Pancreas (tissue), 10 donors: ENCODE measurements around the gene CCDC9. TPM values are rescaled to one million over a fixed set of nuclear protein-coding genes. Genes with fewer than 3 reads are reported as not detected.
"Not testable (repeated sequence)": the region's sequence is repeated elsewhere in the genome, so short reads cannot be mapped to it uniquely, and the experiment has no call there.

Experiments
- ATAC-seq, 4 donors: fragments of 200-7000 bp; cut with Tn5 transposase; one replicate each; pipeline versions ENCODE4 v1.8.0 to v1.9.1; 2020; ENCODE audit warnings: mild to moderate bottlenecking in 4 of 4, moderate library complexity in 4 of 4
- DNase-seq, 6 donors: peaks; one replicate each; pipeline ENCODE4 v3.0.0-alpha.2; 2020
- FAIRE-seq: peaks from 2 replicates; lab custom pipeline; 2012; peaks lifted over from hg19 to GRCh38; lab: Jason Lieb, UNC
- H3K27ac ChIP-seq, 4 donors: fragments of 200-600 bp; sonication (generic); 1 replicate in 3 of 4; 2 replicates in 1 of 4; pipeline versions ENCODE4 v1.5.0 to v1.8.0; 2020
- H3K27me3 ChIP-seq, 4 donors: fragments of 200-600 bp; one replicate each; pipeline ENCODE4 v1.8.0; 2021
- H3K36me3 ChIP-seq, 3 donors: fragments of 200-600 bp; sonication (generic) in 1 of 3; one replicate each; pipeline versions ENCODE4 v1.5.0 to v1.8.0; 2020 to 2021
- H3K4me1 ChIP-seq, 3 donors: fragments of 200-600 bp; one replicate each; pipeline ENCODE4 v1.8.0; 2021
- H3K4me3 ChIP-seq, 4 donors: fragments of 200-600 bp; sonication (generic) in 2 of 4; one replicate each; pipeline versions ENCODE4 v1.5.0 to v1.8.0; 2020 to 2021
- H3K9me3 ChIP-seq, 4 donors: fragments of 200-600 bp; one replicate each; pipeline ENCODE4 v1.8.0; 2021
- WGBS, 2 donors: extraction: QIAGEN DNeasy Blood & Tissue Kit; methylation state at CpG; one replicate each; pipeline ENCODE4 v1.1.7; 2013; 5-methylcytosine and 5-hydroxymethylcytosine counted together
- intact Hi-C, 3 donors: fragments of 100-400 bp; cut with DNase I; formaldehyde crosslinking; loops; one replicate each; pipeline versions ENCODE4 v1.11.1 to v1.14.2; 2022
- polyA plus RNA-seq, 2 donors: library from polyadenylated mRNA; stranded (reverse); fragments of 200-250 nt; gene quantifications; one replicate each; pipeline ENCODE4 v1.2.3, GENCODE V29; 2013
- total RNA-seq, 6 donors: library from RNA; stranded (reverse); fragmentation: NEBNext Ultra II Directional in 4 of 6; extraction: Animal tissue kit (Norgen Biotek cat#: 25700) in 4 of 6; gene quantifications; one replicate each; pipeline versions ENCODE4 v1.2.1 to v1.2.4, GENCODE V29; 2021 to 2023
- TF ChIP-seq, protein P1 (sequence below), 4 donors: fragments of 200-600 bp; sonication (generic) in 3 of 4; IDR thresholded peaks; one replicate each; pipeline versions ENCODE4 v1.5.0 to v1.8.0; 2021; ENCODE audit warnings: antibody characterized with exemption in 4 of 4
- donor health status: healthy with polysubstance abuse.
- donor health status: DM: no; HTN: no; CAD: no; lungs with moderate emphysema.
- donor health status: DM: no; HTN: no; CAD: no.
- donor health status: control.
- donor health status: control.
- donor health status: Bipolar disorder and iron deficiency.
- donor health status: DM: yes; HTN: yes; CAD: no.
- donor health status: DM: no; HTN: no; CAD: no.
- donor health status: DM: no; HTN: no; CAD: no.
- donor health status: DM: yes; HTN: yes; CAD: no.

Gene CCDC9
- total and polyA plus RNA-seq, 8 donors: 24.6 to 102 (median 37.8) TPM

- intact Hi-C loops: loop anchor here in 1 of 3 donors (10.0 kb wide), 1 partner anchor 89 kb away; no protein-coding TSS in a partner anchor
- Histone ChIP-seq H3K9me3 (no peaks in the 10 kb centered on the region), H3K27ac (peak overlapping the region in 1 of 4 donors; percentile 41), H3K27me3 (no peaks in the 10 kb centered on the region), H3K4me3 (peak overlapping the region in 2 of 4 donors; percentile 6 to 17), H3K4me1 (peaks cover 5 to 11% (median 8%) of the 10 kb centered on the region in 3 donors), H3K36me3 (no peaks in the 10 kb centered on the region)
- FAIRE-seq (no peak), ATAC-seq (peak; percentile 74 to 88 (median 82)), DNase-seq (peak; percentile 80 to 94 (median 92))
- TF ChIP-seq, protein P1, sequence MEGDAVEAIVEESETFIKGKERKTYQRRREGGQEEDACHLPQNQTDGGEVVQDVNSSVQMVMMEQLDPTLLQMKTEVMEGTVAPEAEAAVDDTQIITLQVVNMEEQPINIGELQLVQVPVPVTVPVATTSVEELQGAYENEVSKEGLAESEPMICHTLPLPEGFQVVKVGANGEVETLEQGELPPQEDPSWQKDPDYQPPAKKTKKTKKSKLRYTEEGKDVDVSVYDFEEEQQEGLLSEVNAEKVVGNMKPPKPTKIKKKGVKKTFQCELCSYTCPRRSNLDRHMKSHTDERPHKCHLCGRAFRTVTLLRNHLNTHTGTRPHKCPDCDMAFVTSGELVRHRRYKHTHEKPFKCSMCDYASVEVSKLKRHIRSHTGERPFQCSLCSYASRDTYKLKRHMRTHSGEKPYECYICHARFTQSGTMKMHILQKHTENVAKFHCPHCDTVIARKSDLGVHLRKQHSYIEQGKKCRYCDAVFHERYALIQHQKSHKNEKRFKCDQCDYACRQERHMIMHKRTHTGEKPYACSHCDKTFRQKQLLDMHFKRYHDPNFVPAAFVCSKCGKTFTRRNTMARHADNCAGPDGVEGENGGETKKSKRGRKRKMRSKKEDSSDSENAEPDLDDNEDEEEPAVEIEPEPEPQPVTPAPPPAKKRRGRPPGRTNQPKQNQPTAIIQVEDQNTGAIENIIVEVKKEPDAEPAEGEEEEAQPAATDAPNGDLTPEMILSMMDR (IDR thresholded peaks at IDR 0.05): peak; percentile 97 to 98 (median 97)
- 3 to 4% methylated on average over 39 to 46 of the region's 46 CpGs for WGBS, 2 donors
These were observed 12.4 kb upstream of the CCDC9 start for GRCh38 chr19:47243776-47244547.

DNA sequence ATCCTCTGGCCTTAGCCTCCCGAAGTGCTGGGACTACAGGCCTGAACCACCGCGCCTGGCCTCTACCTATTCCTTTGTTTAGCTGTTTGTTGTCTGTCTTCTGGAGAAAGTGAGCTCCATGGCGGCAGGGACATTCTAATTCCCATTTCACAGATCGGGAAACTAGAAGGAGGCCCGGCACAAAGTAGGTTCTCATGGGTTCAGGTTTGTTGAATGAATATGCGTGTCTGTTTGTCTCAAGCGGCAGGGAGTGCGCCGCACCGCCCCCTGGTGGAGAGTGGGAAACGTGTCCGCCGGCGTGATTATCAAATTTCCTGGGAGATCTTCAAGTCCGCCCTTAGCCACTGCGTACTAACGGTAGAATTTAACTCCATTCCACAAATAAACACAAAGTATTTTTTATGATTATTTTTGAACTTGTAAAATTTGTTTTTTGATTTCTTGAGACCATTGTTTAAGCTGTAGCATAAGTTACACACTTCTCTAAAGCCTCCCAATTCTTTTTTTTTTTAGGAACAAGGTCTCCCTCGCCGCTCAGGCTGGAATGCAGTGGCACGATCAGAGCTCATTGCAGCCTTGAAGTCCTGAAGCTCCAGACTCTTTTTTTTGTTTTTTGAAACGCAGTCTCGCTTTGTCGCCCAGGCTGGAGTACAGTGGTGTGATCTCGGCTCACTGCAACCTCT, 8.9 kb upstream of the CCDC9 start:
- Histone ChIP-seq H3K27ac (no peak overlapping the region), H3K36me3 (no peaks in the 10 kb centered on the region), H3K9me3 (no peaks in the 10 kb centered on the region), H3K4me1 (peaks cover 3 to 5% (median 4%) of the 10 kb centered on the region in 3 donors), H3K4me3 (no peak overlapping the region), H3K27me3 (no peaks in the 10 kb centered on the region)
- TF ChIP-seq, protein P1 (IDR thresholded peaks at IDR 0.05): peak; percentile 80 to 89 (median 88)
- peak in 3 of 4 donors; percentile 29 to 59 (median 54) for ATAC-seq
- FAIRE-seq: no peak
- DNase-seq: peak; percentile 53 to 93 (median 82)
- intact Hi-C loops: loop anchor here in 2 of 3 donors (5.0 to 10.0 kb wide), 3 partner anchors 40 to 100 kb away; no protein-coding TSS in a partner anchor
- 21 to 25% methylated on average over 25 of the region's 25 CpGs for WGBS, 2 donors

GRCh38 chr19:47253016-47253415, 3.3 kb upstream of the CCDC9 start:
- 79 to 87% methylated on average over 8 of the region's 8 CpGs for WGBS, 2 donors
- intact Hi-C loops, ATAC-seq, FAIRE-seq, H3K36me3 ChIP-seq, H3K4me3 ChIP-seq, DNase-seq, H3K27me3 ChIP-seq, H3K4me1 ChIP-seq, H3K9me3 ChIP-seq, H3K27ac ChIP-seq: not testable (repeated sequence)

DNA sequence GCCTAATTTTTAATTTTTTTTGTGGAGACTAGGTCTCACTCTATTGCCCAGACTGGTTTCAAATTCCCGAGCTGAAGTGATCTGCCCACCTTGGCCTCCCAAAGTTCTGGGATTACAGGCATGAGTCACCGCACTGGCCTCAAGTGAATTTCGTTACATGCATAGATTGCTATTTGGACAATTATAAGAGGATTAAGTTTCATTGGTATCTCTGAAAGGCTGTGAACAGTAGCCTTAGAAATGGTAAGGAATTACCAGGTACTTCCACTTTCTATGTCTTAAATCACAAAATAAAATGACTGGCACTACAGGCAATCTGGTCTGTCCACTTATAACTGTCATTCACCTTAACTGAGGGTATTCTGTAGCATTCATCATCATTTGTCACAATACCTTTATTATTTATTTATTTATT, 2.9 kb upstream of the CCDC9 start:
- DNase-seq: no peak
- no peak for FAIRE-seq
- H3K4me3 ChIP-seq: no peak overlapping the region
- no peaks in the 10 kb centered on the region for H3K27me3 ChIP-seq
- no peak for ATAC-seq
- H3K4me1 ChIP-seq: peaks cover 0 to 6% (median under 1%) of the 10 kb centered on the region in 3 donors
- intact Hi-C loops: no loop called here
- 77 to 84% methylated on average over 3 of the region's 3 CpGs for WGBS, 2 donors
- no peaks in the 10 kb centered on the region for H3K36me3 ChIP-seq
- no peak overlapping the region for H3K27ac ChIP-seq
- no peaks in the 10 kb centered on the region for H3K9me3 ChIP-seq
- TF ChIP-seq, protein P1 (IDR thresholded peaks at IDR 0.05): no peak

DNA sequence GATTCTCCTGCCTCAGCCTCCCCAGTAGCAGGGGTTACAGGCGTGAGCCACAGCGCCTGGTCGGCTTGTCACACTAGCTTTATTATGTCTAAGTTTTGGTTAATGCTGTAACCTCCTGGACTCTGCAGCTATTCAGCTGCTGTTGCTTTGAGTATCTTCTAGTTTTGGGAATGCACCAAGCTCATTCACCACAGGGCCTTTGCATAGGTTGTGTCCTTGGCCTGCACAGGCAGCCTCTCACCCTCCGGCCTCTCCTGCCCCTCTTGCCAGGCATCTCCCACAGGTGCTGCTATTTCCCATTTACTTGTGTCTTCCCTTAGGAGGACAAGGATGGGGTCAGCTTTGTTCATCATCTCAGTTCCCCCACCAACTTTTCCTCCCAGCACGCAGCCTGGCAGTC, 2.4 kb upstream of the CCDC9 start:
- intact Hi-C loops: no loop called here
- TF ChIP-seq, protein P1 (IDR thresholded peaks at IDR 0.05): no peak
- ATAC-seq (no peak), DNase-seq (peak in 1 of 6 donors; percentile 25), FAIRE-seq (no peak)
- H3K4me1 ChIP-seq: peaks cover 0 to 11% (median 5%) of the 10 kb centered on the region in 3 donors
- peaks cover 0 to 4% (median 0%) of the 10 kb centered on the region in 3 donors for H3K36me3 ChIP-seq
- no peaks in the 10 kb centered on the region for H3K9me3 ChIP-seq
- 87 to 95% methylated on average over 5 of the region's 5 CpGs for WGBS, 2 donors
- H3K27me3 ChIP-seq: no peaks in the 10 kb centered on the region
- H3K4me3 ChIP-seq: no peak overlapping the region
- H3K27ac ChIP-seq: no peak overlapping the region
